Progenitor cell of endocrine pancreas (in vitro differentiated cells): Measurements from ENCODE around the gene HPCAL1. TPM values are rescaled to one million over a fixed set of nuclear protein-coding genes. Genes with fewer than 3 reads are reported as not detected.

ENCODE experiments used
- DNase-seq: peaks from one replicate; pipeline ENCODE4 v3.0.0; 2021; ENCODE audit warnings: low spot score; ENCODE audit not compliant: unreplicated experiment
- H3K27ac Mint-ChIP-seq: 2 replicates; pipeline ENCODE4 v1.8.0; 2021; ENCODE audit warnings: mild to moderate bottlenecking, moderate library complexity, mixed read lengths
- H3K27me3 Mint-ChIP-seq: 2 replicates; pipeline ENCODE4 v1.8.0; 2021; ENCODE audit warnings: mixed read lengths
- H3K36me3 Mint-ChIP-seq: 2 replicates; pipeline ENCODE4 v1.8.0; 2022; ENCODE audit warnings: mixed read lengths; ENCODE audit not compliant: insufficient read depth
- H3K4me1 Mint-ChIP-seq: 2 replicates; pipeline ENCODE4 v1.8.0; 2021; ENCODE audit warnings: low read depth, mixed read lengths
- H3K4me3 Mint-ChIP-seq: 2 replicates; pipeline ENCODE4 v1.8.0; 2021; ENCODE audit warnings: low read depth, mild to moderate bottlenecking, moderate library complexity, mixed read lengths
- H3K9me3 Mint-ChIP-seq: 2 replicates; pipeline ENCODE4 v1.8.0; 2021; ENCODE audit warnings: low read depth, mixed read lengths
- total RNA-seq: library from RNA; stranded (reverse); gene quantifications from 2 replicates; pipeline ENCODE4 v1.2.1, GENCODE V29; 2021
- TF ChIP-seq, protein P1 (sequence below): fragments of 200-600 bp; sonication (generic); IDR thresholded peaks from one replicate; pipeline ENCODE4 v1.5.0; 2021; ENCODE audit warnings: antibody characterized with exemption, mild to moderate bottlenecking; ENCODE audit not compliant: unreplicated experiment

HPCAL1 gene
- total RNA-seq, 1 donor from 2014 or later: 16.5 TPM

DNA sequence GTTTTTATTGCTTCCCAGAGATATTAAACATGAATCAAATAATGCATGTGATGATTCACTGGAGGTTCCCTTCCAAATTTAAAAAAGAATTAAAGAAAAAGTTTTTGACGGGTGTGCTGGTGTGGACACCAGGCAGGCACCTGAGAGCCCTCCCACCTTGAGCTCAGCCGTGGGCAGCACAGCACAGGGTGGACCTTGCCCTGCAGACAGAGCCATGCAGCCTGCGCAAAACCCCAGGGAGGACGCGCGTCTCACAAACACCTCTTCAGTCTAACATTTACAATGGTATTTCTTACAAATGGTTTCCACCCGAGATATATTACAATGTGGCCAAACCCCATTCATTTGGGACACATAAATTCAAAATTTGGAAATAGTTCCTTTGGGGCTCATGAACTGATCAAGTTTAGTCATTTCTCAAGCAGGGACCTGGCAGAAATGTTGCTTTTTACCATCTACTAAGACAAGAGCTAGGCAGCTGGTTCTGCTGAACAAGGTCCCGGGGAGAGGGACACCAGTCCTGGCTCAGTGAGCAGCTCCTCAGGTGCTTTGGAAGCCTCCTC is 100.0 kb downstream of the HPCAL1 start:
- Mint-ChIP-seq H3K36me3 (peaks cover 4% of the 10 kb centered on the region), H3K4me1 (peaks cover 3% of the 10 kb centered on the region), H3K4me3 (no peak overlapping the region), H3K9me3 (no peaks in the 10 kb centered on the region), H3K27ac (no peak overlapping the region), H3K27me3 (peaks cover 6% of the 10 kb centered on the region)
- TF ChIP-seq, protein P1, sequence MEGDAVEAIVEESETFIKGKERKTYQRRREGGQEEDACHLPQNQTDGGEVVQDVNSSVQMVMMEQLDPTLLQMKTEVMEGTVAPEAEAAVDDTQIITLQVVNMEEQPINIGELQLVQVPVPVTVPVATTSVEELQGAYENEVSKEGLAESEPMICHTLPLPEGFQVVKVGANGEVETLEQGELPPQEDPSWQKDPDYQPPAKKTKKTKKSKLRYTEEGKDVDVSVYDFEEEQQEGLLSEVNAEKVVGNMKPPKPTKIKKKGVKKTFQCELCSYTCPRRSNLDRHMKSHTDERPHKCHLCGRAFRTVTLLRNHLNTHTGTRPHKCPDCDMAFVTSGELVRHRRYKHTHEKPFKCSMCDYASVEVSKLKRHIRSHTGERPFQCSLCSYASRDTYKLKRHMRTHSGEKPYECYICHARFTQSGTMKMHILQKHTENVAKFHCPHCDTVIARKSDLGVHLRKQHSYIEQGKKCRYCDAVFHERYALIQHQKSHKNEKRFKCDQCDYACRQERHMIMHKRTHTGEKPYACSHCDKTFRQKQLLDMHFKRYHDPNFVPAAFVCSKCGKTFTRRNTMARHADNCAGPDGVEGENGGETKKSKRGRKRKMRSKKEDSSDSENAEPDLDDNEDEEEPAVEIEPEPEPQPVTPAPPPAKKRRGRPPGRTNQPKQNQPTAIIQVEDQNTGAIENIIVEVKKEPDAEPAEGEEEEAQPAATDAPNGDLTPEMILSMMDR: no peak
- DNase-seq: no peak

DNA sequence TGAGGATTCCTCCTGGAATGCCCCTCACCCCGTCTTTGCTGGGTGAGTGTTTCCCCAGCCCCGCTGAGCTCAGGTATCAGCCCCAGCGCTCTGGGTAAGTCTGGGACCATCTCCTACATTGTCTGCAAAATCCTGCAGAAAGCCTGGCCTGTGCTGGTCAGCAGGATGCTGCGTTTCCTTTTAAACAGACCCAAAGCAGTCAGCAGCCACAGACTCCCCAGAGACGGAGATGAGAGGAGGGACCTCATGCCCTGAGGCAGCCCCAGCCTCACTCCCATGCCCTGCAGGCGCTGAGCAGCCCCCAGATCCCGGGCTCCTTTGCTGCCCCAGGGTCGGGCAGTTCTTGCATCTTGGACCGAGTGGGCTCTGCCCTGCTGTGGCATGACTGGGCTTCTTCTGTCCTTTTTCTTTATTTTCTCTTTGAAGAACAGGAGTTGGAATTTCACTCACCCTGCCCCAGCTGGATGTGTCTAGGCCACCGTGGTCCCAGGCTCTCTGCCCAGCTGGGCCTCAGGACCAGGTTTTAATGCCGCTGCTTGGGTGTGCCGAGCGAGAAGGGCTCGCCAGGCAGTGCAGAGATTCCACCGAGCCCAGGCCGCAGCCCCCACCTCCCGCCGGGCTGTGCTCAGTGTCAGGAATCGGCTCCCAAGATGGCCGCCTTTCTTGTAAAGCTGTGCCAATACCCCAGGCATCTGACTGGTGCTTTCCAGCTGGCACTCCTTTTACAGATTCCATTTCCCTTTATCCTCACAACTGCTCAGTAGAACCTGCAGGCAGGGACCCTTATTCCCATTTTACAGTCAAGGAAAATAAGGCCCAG is 101.8 kb downstream of the HPCAL1 start:
- no peak overlapping the region for H3K4me3 Mint-ChIP-seq
- TF ChIP-seq, protein P1: no peak
- H3K4me1 Mint-ChIP-seq: peaks cover 5% of the 10 kb centered on the region
- DNase-seq: no peak
- peaks cover 3% of the 10 kb centered on the region for H3K36me3 Mint-ChIP-seq
- no peaks in the 10 kb centered on the region for H3K9me3 Mint-ChIP-seq
- peaks cover 6% of the 10 kb centered on the region for H3K27me3 Mint-ChIP-seq
- H3K27ac Mint-ChIP-seq: no peak overlapping the region

DNA sequence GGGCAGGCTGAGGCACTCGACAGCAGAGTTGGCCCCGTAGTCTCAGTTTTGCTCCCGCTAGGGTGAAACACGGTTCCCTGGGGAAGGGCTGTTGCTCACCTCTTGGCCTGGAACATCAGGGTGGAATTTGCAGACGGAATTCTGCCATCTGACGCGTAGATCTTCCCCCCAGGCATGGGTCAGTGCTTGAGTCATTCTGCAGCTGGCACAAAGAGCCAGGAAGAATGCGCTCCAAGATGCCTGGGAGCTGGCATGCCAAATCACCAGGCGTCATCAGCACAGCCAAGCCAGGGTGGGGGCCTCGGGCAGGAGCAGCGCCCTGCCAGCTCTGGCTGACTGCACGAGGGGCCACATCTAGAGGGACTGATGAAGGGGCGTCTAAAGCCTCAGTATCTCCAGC is 102.7 kb downstream of the HPCAL1 start:
- DNase-seq: no peak
- Mint-ChIP-seq H3K4me3 (no peak overlapping the region), H3K9me3 (no peaks in the 10 kb centered on the region), H3K36me3 (peaks cover 3% of the 10 kb centered on the region), H3K27me3 (peaks cover 6% of the 10 kb centered on the region), H3K4me1 (peaks cover 6% of the 10 kb centered on the region), H3K27ac (no peak overlapping the region)
- TF ChIP-seq, protein P1: no peak

DNA sequence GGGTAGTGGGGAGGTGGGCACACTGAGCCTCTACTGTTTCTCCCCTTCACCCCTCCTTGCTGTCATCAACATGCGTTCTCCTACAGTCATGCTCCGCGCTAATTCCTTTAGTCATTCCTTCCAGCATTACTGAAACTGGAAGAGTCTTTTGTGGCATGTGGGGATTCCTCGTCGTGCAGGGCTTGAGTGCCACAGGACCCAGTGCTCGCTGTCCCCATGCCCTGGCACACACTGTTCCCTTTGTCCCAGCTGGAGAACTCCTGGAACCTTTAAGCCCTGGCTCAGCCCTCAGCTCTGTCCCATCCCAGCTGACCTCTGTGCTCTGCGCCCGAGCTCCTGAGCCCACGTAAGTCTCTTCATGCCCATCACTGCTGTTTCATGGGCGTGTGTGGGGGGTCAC is 103.3 kb downstream of the HPCAL1 start:
- Mint-ChIP-seq H3K27me3 (peaks cover 6% of the 10 kb centered on the region), H3K4me1 (peaks cover 8% of the 10 kb centered on the region), H3K9me3 (no peaks in the 10 kb centered on the region), H3K36me3 (peaks cover 3% of the 10 kb centered on the region), H3K4me3 (no peak overlapping the region), H3K27ac (no peak overlapping the region)
- TF ChIP-seq, protein P1: no peak
- no peak for DNase-seq

DNA sequence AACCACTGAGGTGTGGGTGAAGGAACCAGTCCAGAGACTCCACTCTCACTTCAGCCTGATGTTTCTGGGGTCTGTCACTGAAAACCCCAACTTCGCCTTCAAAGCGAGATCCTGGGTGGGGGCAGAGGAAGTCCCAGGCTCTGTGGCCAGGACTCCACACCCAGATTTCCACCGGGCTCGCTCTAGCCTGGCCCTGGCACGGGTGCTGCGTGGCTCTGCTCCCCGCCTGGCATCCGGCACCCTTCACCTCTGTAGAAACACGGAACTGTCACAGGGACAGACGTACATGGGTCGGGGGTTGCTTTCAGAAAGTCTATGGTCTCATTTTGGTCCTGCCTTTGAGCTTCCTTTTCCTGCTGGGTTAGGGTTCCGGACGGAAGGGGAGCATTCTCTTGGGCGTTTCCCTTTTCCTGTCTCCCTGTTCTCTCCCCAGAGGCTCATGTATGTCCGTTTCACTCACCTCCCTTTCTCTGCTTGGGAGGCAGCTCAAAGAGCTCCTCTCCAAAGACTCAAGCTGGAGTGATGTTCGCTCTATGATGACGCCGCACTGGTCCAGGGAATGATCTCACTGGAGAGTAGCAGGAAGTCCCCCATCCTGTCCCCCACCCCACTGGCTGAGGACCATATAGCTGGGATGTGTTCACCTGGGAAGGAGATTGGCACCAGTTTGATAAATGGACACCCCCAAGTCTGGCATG is 103.9 kb downstream of the HPCAL1 start:
- DNase-seq: no peak
- Mint-ChIP-seq H3K4me1 (peaks cover 5% of the 10 kb centered on the region), H3K27ac (no peak overlapping the region), H3K9me3 (no peaks in the 10 kb centered on the region), H3K27me3 (peaks cover 6% of the 10 kb centered on the region), H3K36me3 (no peaks in the 10 kb centered on the region), H3K4me3 (no peak overlapping the region)
- TF ChIP-seq, protein P1: no peak
